Testis (tissue), 2 donors: ENCODE data around the gene FATE1.

Source experiments
- CTCF ChIP-seq, 3 experiments: fragments of 450-650 bp in 2 of 3; fragments of 200-600 bp in 1 of 3; sonication (generic) in 1 of 3; IDR thresholded peaks; one replicate each; pipeline ENCODE4 v1.5.1; 2016 to 2019; ENCODE audit warnings: antibody characterized with exemption in 3 of 3, mild to moderate bottlenecking in 2 of 3, moderate library complexity in 1 of 3
- POLR2A ChIP-seq: fragments of 450-650 bp; IDR thresholded peaks from one replicate; pipeline ENCODE4 v1.6.1; 2017; ENCODE audit warnings: antibody characterized with exemption, mild to moderate bottlenecking, moderate library complexity

GRCh38 chrX:151735219-151735618 lies 19.4 kb downstream of the FATE1 start:
- TF ChIP-seq CTCF (IDR thresholded peaks at IDR 0.05) (no peak), POLR2A (no peak)
